GM18517 (cell line): ENCODE measurements around the gene SPRN.

Experiments
- ATAC-seq: cut with Tn5 transposase; IDR thresholded peaks from one replicate; pipeline ENCODE4 v1.9.1; 2021; ENCODE audit warnings: mild to moderate bottlenecking, moderate library complexity; ENCODE audit not compliant: unreplicated experiment

Gene SPRN

DNA sequence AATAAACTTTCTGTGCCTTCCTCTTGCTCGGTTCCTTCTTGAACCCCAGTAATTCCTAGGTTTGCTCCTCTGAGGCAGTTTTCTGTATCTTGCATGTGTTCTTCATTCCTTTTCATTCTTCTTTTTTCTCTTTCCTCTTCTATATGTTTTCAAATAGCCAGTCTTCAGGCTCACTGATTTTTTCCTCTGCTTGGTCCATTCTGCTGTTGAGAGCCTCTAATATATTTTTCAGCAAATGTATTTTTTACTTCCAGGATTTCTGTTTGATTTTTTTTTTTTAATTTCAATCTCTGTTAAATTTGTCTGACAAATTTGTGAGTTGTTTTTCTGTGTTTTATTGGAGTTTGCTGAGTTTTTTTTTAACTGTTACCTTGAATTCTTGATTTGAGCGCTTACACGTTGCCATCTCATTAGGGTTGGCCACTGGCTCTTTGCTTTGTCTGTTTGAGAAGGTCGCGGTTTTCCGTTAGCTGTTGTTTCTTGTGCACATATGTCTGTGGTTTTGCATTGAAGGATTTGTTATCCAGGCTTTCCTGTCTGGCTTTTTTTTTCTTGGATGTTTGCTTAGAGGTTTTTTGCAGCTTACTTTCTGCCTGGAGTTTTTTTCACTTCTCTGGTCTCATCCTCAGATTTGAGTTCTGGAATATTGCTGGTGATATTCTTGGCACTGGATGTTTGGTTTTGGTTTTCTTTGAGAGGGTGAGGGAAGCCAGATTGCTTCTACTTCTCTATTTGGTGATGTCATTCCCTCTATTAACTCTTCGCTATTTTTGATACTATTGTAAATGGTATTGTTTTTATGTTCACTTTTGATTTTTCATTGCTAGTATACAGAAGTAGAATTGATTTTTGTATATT is 12.7 kb downstream of the SPRN start:
- no peak for ATAC-seq

DNA sequence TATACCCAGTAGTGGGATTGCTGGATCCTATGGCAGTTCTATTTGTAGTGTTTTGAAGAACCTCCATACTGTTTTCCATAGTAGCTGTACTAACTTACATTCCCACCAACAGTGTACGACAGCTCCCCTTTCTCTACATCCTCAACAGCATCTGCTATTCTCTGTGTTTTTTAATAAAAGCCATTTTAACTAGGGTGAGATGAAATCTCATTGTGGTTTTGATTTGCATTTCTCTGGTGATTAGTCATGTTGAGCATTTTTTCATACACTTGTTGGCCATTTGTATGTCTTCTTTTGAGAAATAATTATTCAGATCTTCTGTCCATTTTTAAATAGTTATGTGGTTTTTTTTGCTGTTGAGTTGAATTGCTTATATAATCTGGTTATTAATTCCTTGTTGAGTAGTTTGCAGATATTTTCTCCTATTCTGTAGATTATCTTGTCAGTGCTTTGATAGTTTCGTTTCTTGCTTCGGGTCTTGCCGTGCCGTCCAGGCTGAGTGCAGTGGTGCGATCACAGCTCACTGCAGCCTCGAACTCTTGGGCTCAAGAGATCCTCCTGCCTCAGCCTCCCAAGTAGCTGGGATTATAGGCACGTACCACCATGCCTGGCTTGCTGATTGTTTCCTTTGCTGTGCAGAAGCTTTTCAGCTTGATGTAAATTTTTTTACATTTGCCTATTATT is 18.4 kb downstream of the SPRN start:
- peak; percentile 65 for ATAC-seq

DNA sequence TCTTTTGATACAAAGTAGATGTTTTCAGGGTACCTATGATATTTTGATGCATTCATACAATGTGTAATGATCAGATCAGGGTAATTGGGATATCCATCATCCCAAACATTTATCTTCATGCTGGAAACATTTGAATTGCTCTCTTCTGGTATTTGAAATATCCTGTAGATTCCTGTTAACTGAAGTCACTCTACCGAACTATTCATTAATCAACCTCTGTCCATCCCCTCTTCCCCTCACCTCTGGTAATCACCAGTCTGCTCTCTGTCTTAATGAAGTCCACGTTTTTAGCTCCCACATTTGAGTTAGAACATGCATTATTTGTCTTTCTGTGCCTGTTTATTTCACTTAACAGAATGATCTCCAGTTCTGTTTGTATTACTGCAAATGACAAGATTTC is 19.2 kb downstream of the SPRN start:
- no peak for ATAC-seq

DNA sequence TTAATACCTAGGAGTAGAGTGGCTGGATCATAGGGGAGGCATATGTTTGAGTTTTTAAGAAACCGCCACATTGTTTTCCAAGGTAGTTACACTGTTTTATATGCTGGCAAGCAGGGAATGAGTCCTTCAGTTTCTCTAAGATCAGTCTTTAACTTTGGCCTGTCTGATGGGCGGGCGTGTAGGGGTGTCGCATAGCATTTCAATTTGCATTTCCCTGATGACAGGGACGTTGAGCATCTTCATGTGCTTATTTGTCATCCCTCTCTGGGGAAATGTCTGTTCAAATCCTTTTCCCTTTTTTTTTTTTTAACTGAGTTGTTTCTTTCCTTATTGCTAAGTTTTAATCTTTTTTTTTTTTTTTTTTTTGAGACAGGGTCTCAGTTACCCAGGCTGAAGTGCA is 20.6 kb downstream of the SPRN start:
- no peak for ATAC-seq

DNA sequence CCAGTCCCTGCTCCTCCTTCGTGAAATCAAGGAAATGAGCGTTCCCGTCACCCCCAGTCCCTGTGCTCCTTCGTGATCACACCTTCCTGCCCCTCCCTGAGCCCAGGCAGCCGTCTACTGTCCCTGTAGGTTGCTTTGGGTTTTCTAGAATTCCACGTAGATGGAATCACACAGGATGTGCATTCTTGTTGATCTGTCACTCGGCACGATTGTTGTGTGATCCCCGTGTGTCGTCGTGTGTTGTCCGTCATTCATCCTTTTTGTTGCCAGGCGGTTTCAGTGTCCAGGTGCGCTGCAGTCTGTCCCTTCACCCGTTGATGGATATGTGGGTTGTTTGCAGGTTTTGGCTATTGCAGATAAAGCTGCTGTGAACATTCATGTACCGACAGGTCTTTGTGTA is 21.1 kb downstream of the SPRN start:
- ATAC-seq: no peak

DNA sequence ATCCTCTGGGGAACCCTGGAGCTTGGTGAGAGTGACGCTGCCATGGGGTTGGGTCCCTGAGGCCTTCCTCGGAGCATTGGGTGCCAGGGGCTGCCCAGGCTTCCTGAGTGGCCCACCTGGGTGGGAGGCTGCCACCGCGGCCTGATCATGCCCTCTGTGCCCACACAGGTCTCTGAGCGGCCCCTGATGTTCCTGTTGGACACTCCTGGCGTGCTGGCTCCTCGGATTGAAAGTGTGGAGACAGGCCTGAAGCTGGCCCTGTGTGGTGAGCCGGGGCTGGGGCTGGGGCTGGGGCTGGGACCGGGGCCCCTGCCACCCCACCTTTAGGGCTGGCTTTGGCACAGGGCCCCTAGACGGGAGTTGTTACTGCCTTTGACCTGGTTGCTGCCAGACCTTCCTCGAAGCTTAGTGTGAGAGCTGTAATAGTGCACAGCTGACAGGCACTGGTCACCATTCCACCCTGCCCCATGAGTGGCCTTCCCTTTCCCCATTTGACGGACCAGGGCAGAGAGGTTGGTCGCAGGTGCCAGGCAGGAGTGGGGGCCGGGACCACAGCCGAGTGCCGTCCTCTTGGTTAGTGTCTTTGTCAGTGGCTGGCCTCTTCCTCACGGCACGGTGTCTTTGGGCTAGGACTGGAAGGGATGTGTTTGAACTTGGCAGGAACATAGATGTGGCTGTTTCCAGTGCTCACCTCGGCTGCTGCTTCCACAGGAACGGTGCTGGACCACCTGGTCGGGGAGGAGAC is 22.3 kb downstream of the SPRN start:
- no peak for ATAC-seq

DNA sequence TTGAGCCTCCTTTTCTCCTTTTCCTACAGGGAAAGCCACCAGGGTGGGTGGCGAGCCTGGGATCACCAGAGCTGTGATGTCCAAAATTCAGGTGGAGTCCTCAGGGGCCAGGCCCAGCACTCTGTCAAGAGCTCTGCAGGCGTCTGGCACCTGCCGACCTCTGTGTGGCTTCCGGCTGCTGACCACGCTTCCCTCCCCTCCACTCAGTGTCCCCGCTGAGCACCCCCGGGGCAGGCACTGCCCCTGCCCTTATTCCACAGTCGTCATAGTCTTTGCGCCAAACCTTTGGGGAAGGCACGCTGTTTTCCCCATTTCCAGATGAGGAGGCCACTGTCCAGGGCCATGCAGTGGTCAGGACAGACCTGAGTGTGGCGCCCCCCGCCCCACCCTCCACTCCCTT is 22.9 kb downstream of the SPRN start:
- ATAC-seq: peak; percentile 5

DNA sequence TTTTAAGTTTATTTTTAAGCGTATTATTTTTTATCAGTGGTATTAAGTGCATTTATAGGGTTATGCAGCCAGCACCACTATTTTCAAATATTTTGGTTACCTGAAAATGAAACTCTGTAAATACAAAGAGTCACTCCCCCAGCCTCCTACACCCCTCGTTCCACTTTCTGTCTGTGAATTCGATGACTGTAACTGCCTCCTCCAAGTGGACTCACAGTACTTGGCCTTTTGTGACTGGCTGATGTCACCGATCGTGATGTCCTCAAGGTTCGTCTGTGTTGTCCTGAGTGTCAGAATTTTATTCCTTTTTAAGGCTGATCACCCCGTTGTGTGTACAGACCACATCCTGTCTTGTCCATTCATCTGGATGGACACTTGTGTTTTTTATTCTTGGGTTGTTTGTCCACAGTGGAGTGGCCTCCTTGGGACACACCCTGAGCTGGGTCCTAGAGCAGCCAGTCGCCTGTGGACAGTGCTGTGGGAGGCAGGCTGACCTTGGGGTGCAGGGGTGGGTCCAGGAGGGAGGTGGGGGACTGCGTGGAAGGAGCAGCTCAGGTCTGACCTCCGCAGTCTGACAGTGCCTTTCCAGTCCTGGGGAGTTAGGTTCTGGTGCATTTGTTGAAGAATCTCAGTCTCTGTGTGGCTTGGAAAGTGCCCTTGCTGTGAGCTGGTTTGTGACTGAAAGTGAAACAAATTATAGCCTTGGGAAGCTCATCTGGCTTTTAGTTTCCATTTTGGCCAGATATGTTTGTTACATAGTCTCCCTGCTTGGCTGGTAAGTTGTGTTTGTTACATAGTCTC is 23.6 kb downstream of the SPRN start:
- peak; percentile 67 for ATAC-seq

DNA sequence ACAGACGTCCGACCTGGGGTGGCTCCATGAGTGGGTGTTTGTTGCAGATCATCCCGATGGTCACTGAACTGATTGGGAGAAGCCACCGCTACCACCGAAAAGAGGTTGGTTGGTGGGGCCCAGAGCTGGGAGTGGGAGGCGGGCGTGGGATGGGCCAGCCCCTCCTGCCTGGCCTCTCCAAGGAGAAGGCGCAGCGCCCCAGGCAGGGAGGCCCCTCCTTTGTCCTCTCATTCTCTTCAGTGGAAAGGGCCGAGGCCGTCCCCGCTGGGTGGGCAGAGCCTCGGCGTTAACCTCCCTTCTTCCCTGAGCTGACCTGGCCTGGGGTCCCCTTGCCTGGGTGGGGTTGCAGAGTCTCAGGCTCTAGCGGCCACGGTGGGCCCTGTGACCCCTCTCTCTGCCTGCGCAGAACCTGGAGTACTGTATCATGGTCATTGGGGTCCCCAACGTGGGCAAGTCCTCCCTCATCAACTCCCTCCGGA is 25.3 kb downstream of the SPRN start:
- ATAC-seq: no peak

DNA sequence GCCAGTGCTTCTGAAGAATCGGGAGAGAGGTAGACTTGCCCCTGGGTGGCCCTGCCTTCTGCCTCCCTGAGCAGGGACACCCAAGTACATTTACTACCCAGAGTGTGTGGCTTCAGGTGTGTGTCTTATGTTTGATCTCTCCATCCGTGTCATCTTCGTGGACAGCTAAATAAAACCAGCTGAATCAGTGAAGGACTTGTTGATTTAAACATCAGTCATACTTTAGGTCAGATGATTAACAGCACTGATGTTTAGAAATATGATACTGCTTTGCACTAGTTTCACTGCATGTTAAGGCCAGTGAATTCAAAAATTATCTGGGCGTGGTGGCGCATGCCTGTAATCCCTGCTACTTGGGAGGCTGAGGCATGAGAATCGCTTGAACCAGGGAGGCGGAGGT is 26.5 kb downstream of the SPRN start:
- ATAC-seq: no peak

DNA sequence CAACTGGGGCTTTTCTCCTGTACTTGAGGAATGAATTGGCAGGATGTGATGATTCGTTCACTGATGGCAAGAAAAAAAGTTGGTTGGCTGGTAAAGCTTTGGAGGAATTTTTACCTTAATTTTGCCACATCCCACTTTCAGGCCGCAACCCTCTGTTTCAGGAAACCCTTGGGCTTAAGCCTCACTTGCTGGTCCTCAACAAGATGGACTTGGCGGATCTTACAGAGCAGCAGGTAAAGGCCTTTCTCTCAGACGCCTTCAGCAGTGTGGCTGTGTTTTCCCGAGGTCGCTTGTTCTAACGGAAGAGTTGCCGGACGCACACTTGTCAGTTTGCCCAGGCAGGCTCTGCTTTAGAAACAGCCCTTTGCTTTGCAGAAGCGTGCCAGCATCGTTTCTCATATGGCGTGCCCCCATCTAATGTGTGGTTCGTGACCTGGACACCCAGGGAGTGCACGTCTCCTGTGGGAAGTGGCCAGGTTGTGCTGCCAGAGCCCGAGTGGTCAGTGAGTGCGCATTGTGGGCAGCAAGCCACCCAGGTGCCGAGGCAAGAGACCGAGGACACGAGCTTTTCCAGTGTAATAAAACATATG is 28.3 kb downstream of the SPRN start:
- ATAC-seq: no peak

DNA sequence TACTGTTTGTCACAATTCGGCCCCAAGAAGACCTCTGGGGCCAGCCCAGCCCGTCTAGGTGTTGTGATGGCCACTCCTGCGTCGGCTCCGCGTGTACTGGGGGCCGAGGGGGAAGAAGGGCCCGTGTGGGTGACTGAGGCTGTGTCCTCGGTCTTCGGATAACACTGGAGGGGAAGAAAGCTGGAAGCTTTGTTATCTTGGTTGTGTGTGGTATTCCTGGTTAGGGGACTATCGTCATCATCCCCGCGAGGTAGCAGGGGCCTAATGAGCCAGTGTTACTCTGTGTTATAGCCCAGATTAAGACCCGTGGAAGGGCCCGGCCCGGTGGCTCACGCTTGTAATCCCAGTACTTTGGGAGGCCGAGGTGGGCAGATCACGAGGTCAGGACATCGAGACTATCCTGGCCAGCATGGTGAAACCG is 29.6 kb downstream of the SPRN start:
- ATAC-seq: no peak

DNA sequence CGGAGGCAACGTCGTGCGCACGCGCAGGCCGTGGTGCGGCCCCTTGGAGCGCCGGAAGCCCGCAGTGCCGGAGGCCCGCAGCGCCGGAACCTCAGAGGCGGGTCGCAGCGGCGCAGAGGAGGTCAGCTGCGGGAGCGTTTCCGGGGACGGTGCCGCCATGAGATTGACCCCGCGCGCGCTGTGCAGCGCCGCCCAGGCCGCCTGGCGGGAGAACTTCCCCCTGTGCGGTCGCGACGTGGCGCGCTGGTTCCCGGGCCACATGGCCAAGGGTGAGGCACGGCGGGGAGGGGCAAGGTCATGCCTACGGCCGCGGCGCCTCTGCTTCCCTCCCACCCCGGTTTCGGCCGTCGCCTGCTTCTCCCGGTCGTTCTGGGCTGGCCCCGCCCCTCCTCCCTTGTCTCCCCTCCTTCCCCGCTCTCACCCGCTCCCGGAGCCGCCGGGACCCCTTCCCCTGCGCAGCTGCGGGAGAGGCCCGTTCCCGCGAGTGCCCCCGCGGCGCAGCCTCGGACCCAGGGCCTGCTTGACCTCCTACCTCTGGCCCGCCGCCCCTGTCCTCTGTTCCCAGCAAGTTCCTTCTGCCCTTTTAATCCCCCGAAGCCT is 30.3 kb downstream of the SPRN start, which contains the start of gene MTG1:
MTG1 (plus strand) TSS at position 94 of the 600 bp plus-strand sequence; CDS start at position 158, 64 bp downstream.
- ATAC-seq: peak; percentile 65

DNA sequence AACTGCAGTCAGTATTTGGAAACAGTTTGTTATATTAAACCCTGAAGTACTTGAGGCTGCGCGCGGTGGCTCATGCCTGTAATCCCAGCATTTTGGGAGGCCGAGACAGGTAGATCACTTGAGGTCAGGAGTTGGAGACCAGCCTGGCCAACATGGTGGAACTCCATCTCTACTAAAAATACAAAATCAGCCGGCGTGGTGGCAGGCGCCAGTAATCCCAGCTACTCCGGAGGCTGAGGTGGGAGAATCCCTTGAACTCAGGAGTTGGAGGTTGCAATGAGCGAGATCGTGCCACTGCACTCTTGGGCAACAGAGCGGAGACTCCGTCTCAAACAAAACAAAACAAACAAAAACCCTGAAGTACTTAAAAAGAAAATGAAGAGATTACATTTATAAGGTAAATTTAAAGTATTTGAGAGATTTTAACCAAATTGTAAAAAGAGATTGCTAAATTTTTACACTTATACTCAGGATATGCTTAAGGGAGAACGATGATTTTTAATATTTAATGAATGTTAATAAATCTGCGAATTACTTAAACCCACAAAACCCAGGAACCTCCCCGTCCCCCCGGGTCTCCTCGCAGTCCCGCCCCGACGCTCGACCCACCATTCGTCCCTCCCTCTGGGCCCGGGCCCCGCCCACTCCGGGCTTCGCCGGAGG is 30.9 kb downstream of the SPRN start:
- ATAC-seq: no peak

DNA sequence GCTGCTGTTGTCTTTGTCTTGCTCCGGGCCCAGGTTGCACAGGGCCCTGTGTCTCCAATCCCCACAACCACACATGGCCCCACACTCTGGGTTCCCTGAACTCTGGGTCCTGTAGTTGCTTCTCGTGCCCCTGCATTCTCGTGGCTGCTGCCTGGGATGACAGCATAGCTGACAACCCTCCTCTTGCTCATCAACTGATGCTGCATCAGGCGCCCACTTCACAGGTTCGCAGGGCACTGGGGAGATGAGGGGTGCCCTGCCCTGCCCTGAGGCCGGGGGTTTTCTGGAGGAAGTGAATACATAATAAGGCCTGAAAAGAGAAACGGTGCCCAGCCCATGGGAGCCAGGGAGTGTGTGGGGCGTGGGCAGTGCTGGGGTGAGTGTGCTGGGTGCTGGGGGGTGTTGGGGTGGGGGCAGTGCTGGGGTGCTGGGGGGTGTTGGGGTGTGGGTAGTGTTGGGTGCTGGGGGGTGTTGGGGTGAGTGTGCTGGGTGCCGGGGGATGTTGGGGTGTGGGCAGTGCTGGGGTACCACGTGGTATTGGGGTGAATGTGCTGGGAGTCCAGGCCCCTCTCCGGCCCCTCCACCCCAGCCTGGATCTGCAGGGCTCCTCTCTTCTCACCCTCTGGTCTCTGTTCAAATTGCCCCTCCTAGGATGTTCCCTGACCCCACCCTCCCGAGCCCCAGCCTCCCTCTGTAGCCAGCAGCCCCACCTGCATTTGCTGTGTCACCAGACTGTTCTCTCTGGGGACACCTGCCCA is 32.5 kb downstream of the SPRN start:
- no peak for ATAC-seq

DNA sequence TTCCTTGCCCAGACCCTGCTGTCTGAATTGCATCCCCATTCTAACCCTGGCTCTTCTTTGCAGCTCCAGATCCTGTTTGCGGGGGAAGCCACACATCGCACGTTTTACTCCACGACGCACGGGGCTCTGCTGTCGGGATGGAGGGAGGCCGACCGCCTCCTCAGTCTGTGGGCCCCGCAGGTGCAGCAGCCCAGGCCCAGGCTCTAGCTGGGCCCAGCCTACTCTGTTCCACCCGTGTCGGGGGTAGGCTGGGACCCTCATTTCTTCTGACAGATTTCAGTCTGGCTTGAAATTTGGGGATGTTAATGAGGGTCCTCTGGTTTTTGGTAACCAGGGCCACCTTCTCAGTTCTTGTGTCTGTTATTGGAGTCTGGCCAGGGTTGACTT is 33.2 kb downstream of the SPRN start:
- no peak for ATAC-seq

DNA sequence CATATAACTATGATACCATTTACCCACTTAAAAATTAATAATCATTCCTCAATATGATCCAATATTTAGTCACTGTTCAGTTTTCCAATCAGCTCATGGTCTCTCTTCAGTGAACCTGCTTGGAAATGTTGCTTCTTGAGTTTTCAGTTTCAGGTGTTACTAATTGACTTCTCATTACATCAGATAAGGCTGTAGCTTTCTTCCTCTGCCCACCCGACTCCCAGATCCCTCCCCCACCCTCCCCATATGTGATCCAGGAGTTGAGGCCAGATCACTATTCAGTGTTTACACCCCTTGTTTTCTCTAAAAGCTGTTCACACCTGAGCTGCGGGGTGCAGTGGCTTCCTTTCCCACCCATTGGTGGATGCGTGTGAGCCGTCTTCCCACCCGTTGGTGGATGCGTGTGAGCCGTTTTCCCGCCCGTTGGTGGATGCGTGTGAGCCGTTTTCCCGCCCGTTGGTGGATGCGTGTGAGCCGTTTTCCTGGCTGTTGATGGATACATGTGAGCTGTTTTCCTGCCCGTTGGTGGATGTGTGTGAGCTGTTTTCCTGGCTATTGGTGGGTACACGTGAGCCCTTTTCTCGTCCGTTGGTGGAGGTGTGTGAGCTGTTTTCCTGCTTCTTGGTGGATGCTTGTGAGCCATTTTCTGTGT is 33.7 kb downstream of the SPRN start:
- no peak for ATAC-seq
